Hepatocyte (in vitro differentiated cells): Measurements from ENCODE around the gene AVPR1B. TPM values are rescaled to one million over a fixed set of nuclear protein-coding genes. Genes with fewer than 3 reads are reported as not detected.

Experiments
- DNase-seq: peaks from one replicate; pipeline ENCODE4 v3.0.0-alpha.2; 2016; ENCODE audit warnings: low spot score
- H2AFZ ChIP-seq: fragments of 200-600 bp; sonication (generic); 2 replicates; pipeline ENCODE4 v1.6.0; 2016; ENCODE audit warnings: antibody characterized with exemption, mild to moderate bottlenecking
- H3K27ac ChIP-seq: fragments of 200-600 bp; sonication (generic); 2 replicates; pipeline ENCODE4 v1.5.1; 2016; ENCODE audit warnings: mild to moderate bottlenecking
- H3K27me3 ChIP-seq: fragments of 200-600 bp; sonication (generic); 2 replicates; pipeline ENCODE4 v1.6.1; 2016
- H3K36me3 ChIP-seq: fragments of 200-600 bp; sonication (generic); replicated peaks from 2 replicates; pipeline ENCODE4 v1.5.1; 2016; ENCODE audit warnings: low read depth; ENCODE audit not compliant: insufficient read depth
- H3K4me1 ChIP-seq: fragments of 200-600 bp; sonication (generic); 2 replicates; pipeline ENCODE4 v1.5.1; 2016; ENCODE audit warnings: mild to moderate bottlenecking, moderate library complexity; ENCODE audit not compliant: insufficient read depth
- H3K4me2 ChIP-seq: fragments of 200-600 bp; sonication (generic); 2 replicates; pipeline ENCODE4 v1.6.0; 2016
- H3K4me3 ChIP-seq: fragments of 200-600 bp; sonication (generic); 2 replicates; pipeline ENCODE4 v1.5.1; 2016; ENCODE audit warnings: mild to moderate bottlenecking
- H3K79me2 ChIP-seq: fragments of 200-600 bp; sonication (generic); 2 replicates; pipeline ENCODE4 v1.6.0; 2017; ENCODE audit warnings: mild to moderate bottlenecking
- H3K9me2 ChIP-seq: fragments of 200-600 bp; sonication (generic); replicated peaks from 2 replicates; pipeline ENCODE4 v1.6.0; 2017; ENCODE audit warnings: mild to moderate bottlenecking; ENCODE audit not compliant: insufficient read depth
- H3K9me3 ChIP-seq: fragments of 200-600 bp; sonication (generic); 2 replicates; pipeline ENCODE4 v1.5.1; 2016; ENCODE audit warnings: low read depth, mild to moderate bottlenecking
- H4K20me1 ChIP-seq: fragments of 200-600 bp; sonication (generic); 2 replicates; pipeline ENCODE4 v1.6.0; 2016; ENCODE audit warnings: mild to moderate bottlenecking; ENCODE audit not compliant: insufficient read depth, poor library complexity, severe bottlenecking
- EZH2 ChIP-seq: fragments of 200-600 bp; sonication (generic); IDR thresholded peaks from 2 replicates; pipeline ENCODE4 v1.6.1; 2016; ENCODE audit warnings: antibody characterized with exemption, mild to moderate bottlenecking, borderline replicate concordance
- EZH2phosphoT487 ChIP-seq: fragments of 200-600 bp; sonication (generic); IDR thresholded peaks from one replicate; pipeline ENCODE4 v1.6.1; 2018; ENCODE audit warnings: antibody characterized with exemption, mild to moderate bottlenecking, low read depth, moderate library complexity; ENCODE audit not compliant: unreplicated experiment, severe bottlenecking
- WGBS: methylation state at CpG from one replicate; pipeline ENCODE4 v1.1.6; 2016; ENCODE audit warnings: low lambda C conversion rate; ENCODE audit errors: missing lambda C conversion rate; 5-methylcytosine and 5-hydroxymethylcytosine counted together
- polyA plus RNA-seq: library from polyadenylated mRNA; unstranded; fragments of >200 nt; fragmentation: Nextera tagmentation; extraction: Ambion mirVana; gene quantifications from 2 replicates; pipeline ENCODE4 v1.2.1, GENCODE V29; 2016
- total RNA-seq: library from RNA; depleted of rRNA; stranded (reverse); fragments of >200 nt; gene quantifications from 2 replicates; pipeline ENCODE4 v1.2.3, GENCODE V29; 2014
- TF ChIP-seq, protein P1 (sequence below): fragments of 200-600 bp; sonication (generic); IDR thresholded peaks from 2 replicates; pipeline ENCODE4 v1.5.1; 2016; ENCODE audit warnings: antibody characterized with exemption, mild to moderate bottlenecking; ENCODE audit not compliant: poor library complexity

Gene AVPR1B
- total and polyA plus RNA-seq, 2 experiments from 2014 or later: not detected

- H3K9me2 ChIP-seq: no peaks in the 10 kb centered on the region
- no peak overlapping the region for H3K4me2 ChIP-seq
- no peak overlapping the region for H3K27ac ChIP-seq
- no peak overlapping the region for H2AFZ ChIP-seq
- no peaks in the 10 kb centered on the region for H4K20me1 ChIP-seq
- H3K9me3 ChIP-seq: no peaks in the 10 kb centered on the region
- peak; percentile 37 for DNase-seq
- H3K36me3 ChIP-seq: no peaks in the 10 kb centered on the region
- H3K4me3 ChIP-seq: no peak overlapping the region
- no peaks in the 10 kb centered on the region for H3K4me1 ChIP-seq
- no peaks in the 10 kb centered on the region for H3K79me2 ChIP-seq
- peaks cover 6% of the 10 kb centered on the region for H3K27me3 ChIP-seq
- 89% methylated on average over 6 of the region's 6 CpGs for WGBS
- TF ChIP-seq EZH2 (no peak), EZH2phosphoT487 (no peak)
- TF ChIP-seq, protein P1, sequence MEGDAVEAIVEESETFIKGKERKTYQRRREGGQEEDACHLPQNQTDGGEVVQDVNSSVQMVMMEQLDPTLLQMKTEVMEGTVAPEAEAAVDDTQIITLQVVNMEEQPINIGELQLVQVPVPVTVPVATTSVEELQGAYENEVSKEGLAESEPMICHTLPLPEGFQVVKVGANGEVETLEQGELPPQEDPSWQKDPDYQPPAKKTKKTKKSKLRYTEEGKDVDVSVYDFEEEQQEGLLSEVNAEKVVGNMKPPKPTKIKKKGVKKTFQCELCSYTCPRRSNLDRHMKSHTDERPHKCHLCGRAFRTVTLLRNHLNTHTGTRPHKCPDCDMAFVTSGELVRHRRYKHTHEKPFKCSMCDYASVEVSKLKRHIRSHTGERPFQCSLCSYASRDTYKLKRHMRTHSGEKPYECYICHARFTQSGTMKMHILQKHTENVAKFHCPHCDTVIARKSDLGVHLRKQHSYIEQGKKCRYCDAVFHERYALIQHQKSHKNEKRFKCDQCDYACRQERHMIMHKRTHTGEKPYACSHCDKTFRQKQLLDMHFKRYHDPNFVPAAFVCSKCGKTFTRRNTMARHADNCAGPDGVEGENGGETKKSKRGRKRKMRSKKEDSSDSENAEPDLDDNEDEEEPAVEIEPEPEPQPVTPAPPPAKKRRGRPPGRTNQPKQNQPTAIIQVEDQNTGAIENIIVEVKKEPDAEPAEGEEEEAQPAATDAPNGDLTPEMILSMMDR: no peak
Measured at GRCh38 chr1:206111271-206111927, 5.8 kb downstream of the AVPR1B start.

DNA sequence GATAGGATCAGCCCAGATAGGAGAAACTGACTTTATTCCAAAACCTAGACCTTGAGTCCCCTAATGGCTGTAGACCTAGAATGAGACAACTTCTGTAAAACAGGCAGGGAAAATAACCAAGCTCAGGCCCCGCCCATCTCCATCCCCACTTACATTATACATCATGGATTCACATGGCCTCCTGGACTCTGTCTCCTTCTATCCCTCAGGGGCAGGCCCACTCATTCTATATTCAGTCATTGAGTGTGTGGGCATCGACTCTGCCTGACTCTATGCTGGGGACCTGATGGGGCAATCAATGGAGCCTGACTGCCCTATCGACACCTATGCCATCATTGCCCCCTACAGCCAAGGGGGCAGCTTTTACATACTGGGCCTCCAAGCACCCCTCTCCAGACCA, 6.4 kb downstream of the AVPR1B start:
- WGBS: 96% methylated on average over 3 of the region's 3 CpGs
- Histone ChIP-seq H3K9me3 (no peaks in the 10 kb centered on the region), H3K79me2 (no peaks in the 10 kb centered on the region), H2AFZ (no peak overlapping the region), H3K27me3 (peaks cover 4% of the 10 kb centered on the region), H3K27ac (no peak overlapping the region), H3K4me2 (no peak overlapping the region), H3K36me3 (no peaks in the 10 kb centered on the region), H3K9me2 (no peaks in the 10 kb centered on the region), H3K4me1 (no peaks in the 10 kb centered on the region), H3K4me3 (no peak overlapping the region), H4K20me1 (no peaks in the 10 kb centered on the region)
- no peak for DNase-seq
- TF ChIP-seq, protein P1: no peak
- TF ChIP-seq EZH2 (no peak), EZH2phosphoT487 (no peak)

- H3K4me2 ChIP-seq: no peak overlapping the region
- no peaks in the 10 kb centered on the region for H3K9me2 ChIP-seq
- no peaks in the 10 kb centered on the region for H3K9me3 ChIP-seq
- DNase-seq: no peak
- no peaks in the 10 kb centered on the region for H4K20me1 ChIP-seq
- no peak overlapping the region for H3K4me3 ChIP-seq
- H3K79me2 ChIP-seq: no peaks in the 10 kb centered on the region
- no peaks in the 10 kb centered on the region for H3K36me3 ChIP-seq
- H3K4me1 ChIP-seq: no peaks in the 10 kb centered on the region
- no peak overlapping the region for H3K27ac ChIP-seq
- H3K27me3 ChIP-seq: peaks cover 4% of the 10 kb centered on the region
- 93% methylated on average over 15 of the region's 15 CpGs for WGBS
- TF ChIP-seq, protein P1: no peak
- no peak for TF ChIP-seq EZH2phosphoT487
- no peak for TF ChIP-seq EZH2
- no peak overlapping the region for H2AFZ ChIP-seq
Measured at GRCh38 chr1:206110161-206110560, 7.0 kb downstream of the AVPR1B start.
